Limb (tissue), 2 donors: ENCODE results near the gene CCDC50.

Source experiments
- DNase-seq, 2 donors: peaks; one replicate each; pipeline ENCODE4 v3.0.0-alpha.2; 2016; ENCODE audit errors: extremely low spot score in 2 of 2

The CCDC50 gene, protein sequence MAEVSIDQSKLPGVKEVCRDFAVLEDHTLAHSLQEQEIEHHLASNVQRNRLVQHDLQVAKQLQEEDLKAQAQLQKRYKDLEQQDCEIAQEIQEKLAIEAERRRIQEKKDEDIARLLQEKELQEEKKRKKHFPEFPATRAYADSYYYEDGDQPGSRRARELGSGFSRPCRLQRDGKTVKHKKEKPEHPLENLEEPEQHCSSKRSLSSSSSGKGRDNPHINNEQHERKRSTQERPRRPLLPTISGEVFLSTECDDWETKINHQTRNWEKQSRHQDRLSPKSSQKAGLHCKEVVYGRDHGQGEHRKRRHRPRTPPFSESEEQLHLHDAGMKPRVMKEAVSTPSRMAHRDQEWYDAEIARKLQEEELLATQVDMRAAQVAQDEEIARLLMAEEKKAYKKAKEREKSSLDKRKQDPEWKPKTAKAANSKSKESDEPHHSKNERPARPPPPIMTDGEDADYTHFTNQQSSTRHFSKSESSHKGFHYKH

DNA sequence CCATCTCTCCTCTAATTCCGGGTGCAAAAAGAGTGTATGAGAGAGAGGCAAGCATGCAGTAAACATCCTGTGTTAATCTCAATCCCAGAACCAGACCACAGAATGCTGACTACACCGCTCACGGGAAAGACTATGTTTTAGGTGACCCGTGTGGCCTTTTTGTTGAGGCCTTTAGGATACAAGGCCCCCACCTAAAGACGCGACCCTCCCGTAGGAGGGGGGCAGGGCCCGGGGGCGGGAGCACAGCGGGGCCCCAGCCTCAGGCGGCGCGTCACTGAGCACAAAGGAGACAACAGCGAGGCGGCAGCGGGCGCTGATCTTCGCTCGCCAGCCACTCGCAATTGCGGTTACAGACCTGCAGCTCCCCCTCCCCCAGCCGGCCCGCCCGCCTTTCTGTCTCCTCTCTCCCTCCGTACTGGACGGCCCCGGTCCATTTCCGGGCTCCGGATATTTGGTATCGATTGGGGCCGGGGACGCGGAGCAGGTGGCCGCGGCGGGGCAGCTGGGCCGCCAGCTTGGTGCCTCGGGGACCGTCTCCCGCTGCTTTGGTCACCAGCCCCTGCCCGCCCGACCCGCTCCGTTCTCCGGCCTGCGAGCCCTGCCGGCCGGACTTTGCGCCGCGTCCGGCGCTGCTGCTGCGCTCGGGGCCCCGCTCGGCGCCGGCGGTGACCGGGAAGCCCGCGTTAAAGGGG lies at the start of gene CCDC50:
Gene CCDC50, plus strand, starts transcription at position 433 of the 692 bp plus-strand sequence. CDS start 281 bp downstream, outside the sequence.
- peak; percentile 64 to 90 for DNase-seq

DNA sequence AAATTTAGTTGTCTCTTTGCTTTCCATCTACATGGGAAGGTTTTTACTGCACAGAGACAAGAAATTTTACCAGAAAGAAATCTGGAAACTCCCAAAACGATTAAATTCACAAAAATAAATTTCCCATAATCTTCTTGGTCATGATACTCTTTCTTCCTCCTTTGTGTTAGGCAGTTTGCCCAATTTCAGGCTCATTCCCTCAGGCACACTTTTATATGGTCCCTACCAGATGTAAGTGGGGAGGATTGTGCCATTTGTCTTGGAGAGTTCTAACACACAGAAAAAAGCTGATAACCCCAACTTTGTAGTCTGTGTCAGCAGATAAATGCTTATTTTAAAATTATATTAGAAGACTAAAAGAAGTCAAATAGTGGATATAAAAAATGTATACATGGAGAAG lies 49.1 kb upstream of the CCDC50 start:
- DNase-seq: no peak

DNA sequence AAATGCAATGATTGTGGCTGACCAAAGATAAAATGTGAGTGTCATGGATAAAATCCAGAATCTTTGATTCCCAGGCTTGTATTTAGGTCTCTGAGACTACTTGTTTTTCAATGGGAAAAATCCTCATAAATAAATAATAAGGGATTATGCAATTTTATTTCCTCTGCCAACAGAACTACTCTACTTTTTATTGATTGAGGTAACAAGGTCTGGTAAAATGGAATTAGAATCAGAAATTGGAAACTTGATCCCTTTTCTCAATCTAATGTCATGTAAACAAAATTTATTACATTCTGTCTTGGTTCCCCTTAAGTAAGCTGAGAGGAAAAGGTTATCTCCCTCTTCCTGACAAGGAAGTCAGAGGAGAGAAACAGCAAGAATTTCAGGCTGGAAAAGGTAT lies 48.3 kb upstream of the CCDC50 start:
- DNase-seq: no peak

DNA sequence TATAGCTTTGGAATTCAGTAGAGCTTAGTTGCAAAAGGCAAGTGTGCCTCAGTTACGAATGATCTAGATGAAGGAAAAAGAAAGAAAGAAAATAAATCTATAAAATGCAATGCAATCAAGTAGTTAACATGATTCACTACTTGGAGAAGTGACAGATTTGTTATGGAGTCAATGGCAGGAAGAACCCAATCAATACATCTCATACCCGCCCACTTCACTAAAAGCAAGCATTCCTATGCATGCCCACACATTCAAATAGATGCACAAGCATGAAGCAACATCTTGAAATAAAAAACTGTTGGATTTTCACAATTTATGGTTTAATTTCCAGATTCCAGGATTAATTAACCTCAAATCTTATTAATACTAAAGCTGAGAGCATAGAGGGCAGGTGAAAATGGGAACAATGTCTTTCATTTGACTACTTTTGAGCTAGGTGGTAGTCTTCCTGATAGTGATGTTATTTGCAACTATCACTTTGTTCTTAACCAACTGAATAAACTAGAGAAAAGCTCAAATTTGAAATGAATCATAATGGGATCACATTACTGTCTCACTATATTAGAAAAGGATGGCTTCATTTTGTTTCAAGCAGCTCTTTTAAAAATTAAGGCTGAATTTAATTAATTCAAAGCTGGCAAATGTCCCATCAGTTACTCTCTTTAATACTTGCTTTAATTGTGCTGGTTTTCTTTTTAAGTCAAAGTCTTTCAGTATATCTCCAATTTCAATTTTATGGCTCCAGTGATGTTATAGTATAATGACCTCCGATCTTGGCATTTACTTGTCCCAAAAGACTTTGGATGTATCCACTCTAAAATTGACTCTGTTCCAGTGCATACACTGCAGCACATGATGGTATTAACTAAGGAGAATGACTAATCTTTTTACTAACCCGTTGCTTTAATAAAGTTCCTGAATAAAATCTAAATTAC lies 46.7 kb upstream of the CCDC50 start:
- DNase-seq: no peak

DNA sequence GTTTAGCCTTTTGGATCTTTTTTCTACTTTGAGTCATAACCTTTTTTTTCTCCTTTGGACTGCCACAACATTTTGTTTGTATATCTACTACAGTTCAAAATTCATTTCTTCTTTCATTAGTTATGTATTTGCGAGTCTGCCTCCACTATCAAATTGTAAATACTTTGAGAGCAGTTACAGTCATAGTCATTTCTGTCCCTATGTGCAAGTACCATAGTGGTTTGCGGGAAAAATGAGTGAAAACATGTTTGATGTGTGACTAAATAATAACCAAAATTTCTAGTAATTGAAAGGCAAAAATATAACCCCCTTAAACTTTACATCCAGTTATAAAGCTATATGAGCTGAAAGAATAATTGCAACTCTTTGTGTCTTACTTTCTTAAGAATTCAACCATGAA lies 45.8 kb upstream of the CCDC50 start:
- DNase-seq: no peak

DNA sequence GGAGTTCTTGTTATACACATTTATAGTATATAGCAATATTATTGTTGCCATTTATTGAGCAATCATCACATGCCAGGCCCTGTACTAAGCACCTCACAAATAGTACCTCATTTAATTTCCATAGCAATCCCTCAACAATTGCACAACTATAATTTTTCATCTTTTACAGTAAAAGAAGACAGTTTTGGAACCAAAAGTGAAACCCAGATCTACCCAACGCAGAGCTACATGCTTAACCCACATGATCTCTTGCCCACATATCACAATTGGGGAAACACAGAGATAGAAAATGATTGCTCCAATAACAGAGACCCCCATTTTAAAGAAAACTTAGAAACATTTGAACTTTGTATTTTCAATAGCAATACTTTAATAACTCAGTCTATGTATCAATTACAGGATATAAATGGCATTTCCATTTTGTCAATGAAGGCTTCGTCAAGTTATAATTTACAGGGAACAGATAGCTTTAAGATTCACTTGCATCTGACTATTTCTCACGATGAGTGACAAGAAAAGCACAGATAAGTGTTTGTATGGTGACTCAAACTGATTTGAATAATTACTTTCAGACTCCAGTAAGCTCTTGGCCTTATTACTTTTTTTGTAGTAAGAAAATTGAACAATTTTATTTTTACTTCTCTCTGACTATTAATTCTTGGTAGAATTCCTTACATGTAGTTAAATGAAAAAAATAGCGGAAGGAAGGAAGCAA lies 38.7 kb upstream of the CCDC50 start:
- no peak for DNase-seq

- DNase-seq: no peak
Observed at GRCh38 chr3:191292243-191293015, 36.8 kb upstream of the CCDC50 start.

DNA sequence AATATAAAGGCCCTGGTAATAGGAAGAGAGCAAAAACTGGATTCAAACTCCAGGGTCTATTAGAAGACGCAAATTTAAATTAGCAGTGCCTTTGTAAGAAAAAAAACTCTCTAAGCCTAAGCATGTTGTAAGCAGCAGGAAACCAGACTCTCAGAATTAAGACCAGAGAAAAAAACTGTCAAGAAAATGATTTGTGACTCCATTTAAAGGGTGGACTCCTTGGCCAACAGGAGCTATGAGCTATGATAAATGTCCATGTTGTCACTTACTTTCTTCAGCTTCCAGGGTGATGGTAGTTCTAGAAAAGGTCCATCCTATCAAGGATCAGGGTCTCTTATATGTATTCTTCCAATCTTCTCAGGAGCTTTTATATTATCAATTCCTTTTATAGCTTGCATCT lies 34.9 kb upstream of the CCDC50 start:
- no peak for DNase-seq

- no peak for DNase-seq
Observed at GRCh38 chr3:191296041-191296541, 33.1 kb upstream of the CCDC50 start.

DNA sequence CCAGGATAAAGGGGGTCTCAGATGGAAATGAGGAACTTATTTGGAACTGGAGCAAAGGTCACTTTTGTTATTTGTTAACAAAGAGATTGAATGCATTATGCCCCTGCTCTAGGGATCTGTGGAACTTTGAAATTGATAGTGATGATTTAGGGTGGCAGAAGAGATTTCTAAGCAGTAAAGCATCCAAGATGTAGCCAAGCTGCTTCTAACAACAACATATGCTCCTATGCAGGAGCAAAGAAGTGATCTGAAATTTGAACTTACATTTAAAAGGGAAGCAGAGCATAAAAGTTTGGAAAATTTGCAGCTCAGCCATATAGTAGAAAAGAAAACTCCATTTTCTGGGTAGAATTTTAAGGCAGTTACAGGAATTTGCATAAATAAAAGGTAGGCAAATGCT lies 30.3 kb upstream of the CCDC50 start:
- DNase-seq: no peak

DNA sequence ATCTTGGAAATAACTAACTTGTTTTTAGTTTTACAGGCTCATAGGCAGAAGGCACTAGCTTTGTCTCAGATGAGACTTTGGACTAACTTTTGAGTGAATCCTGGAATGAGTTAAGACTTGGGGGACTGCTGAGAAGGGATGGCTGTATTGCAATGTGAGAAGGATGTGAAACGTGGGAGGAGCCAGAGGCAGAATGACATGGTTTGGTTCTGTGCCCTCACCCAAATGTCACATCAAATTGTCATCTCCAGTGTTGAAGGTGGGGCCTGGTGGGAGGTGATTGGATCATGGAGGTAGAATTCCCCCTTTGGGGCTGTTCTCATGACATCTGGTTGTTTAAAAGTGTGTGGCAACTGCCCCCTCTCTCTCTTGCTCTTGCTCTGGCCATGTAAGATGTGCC lies 28.8 kb upstream of the CCDC50 start:
- DNase-seq: no peak

DNA sequence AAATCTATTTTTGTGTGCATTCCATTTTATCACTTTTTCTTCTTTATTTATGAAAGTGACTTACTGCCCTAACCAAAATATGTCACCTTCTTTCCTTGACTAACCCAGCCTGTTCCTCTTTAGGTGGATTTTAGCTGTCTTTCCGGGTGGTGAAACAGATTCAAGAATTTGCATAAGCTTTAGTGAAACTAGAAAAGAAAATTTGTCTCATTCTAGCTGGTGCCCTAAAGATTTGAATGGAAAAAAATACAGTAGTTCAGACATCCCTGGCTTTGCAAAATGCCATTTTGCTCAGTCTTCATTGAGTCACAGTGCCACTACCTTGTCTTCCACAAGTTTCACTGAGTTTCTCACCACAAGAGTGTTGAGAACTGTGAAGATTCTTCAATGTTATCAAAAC lies 28.2 kb upstream of the CCDC50 start:
- no peak for DNase-seq

- DNase-seq: no peak
Observed at GRCh38 chr3:191301782-191302411, 27.3 kb upstream of the CCDC50 start.

GRCh38 chr3:191302451-191302850 lies 26.7 kb upstream of the CCDC50 start:
- DNase-seq: no peak

GRCh38 chr3:191303596-191303995 lies 25.6 kb upstream of the CCDC50 start:
- DNase-seq: no peak

DNA sequence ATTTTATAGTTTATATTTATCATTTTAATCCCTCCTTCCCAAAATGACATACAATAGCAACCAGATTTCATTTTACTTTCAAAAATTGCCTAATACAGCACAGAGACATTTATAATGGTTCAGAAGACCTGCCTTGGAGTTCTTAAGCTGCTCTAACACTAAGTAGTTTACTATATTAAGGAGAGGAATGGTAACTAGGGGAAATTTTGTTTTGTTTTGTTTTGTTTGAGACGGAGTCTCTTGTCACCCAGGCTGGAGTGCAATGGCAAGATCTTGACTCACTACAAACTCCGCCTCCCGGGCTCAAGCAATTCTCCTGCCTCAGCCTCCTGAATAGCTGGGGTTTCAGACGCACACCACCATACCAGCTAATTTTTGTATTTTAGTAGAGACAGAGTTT lies 22.8 kb upstream of the CCDC50 start:
- DNase-seq: no peak

GRCh38 chr3:191307341-191307740 lies 21.9 kb upstream of the CCDC50 start:
- DNase-seq: no peak

DNA sequence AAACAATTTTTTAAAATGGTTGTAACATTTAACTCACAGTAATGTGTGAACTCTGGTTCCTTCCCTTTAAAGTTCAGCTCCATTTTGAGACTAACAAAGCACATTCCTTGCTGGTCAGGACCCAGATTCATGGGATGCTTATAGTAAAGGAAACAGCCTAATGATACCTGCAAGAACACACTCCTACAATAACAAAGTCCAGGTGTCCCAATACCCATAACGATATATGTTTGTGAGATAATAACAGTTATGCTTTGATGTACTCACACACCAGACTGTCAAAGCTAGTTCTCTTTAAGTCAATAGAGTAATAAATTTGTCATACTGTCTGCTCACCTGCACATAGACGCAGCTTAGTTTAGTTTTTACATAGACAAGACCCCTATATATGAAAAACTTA lies 15.9 kb upstream of the CCDC50 start:
- no peak for DNase-seq

DNA sequence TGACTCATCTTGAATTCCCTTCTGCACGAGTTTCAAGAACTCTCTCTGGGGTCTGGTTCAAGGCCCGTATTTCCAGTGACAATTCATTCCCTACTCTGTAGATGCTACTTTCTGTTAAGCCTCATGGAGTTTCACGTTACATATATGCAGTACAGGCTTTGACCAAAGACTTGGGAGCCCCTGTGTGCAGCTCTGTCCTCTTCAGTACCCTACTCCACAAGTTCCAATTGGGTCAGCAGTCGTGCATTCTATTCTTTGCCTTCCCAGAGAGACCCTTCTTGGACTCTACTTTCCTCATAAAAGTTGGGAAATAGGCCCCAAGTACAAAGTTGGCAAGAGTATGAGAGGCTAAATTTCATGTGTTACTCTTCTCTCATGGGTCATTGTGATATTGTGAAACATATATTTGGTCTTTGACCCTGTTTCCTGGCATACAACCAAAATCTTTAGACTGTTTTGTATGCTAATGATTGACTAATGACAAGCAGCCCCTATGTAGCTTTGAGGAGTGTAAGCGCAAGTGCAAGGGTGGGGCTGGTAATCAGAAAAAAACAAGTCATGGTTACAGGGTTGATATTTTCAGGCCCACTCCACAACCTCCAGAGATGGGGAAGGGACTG lies 15.0 kb upstream of the CCDC50 start:
- no peak for DNase-seq
